Measurements from ENCODE around the gene PSMA7. TPM values are rescaled to one million over a fixed set of nuclear protein-coding genes. Genes with fewer than 3 reads are reported as not detected.

The PSMA7 gene
- total RNA-seq, 1 experiment from 2014 or later: 702 TPM

DNA sequence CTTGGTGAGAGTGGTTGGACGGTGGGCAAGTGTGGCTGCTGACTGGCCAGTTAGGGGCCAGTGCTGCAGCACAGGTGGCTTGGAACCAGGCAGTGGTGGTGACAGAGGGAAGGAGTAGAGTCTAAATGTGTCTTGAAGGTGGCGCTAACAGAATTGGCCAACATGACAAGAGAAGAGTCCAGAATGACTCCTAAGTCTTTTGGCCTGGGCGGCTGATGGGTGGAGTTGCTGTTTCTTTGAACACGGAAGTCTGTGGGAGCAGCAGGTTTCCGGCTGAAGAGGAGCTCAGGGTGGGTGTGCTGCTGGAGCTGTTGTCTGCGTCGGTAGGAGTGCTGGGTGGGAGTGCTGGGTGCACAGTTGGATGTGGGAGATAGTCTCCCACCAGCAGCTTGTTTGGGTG, 10.8 kb downstream of the PSMA7 start:
- DNase-seq: no peak
- Mint-ChIP-seq H3K27ac (ENCODE audit: unreplicated experiment) (no peak overlapping the region), H3K27me3 (ENCODE audit: insufficient read depth, unreplicated experiment) (no peaks in the 10 kb centered on the region), H3K4me1 (ENCODE audit: low read depth, unreplicated experiment) (no peaks in the 10 kb centered on the region), H3K36me3 (ENCODE audit: insufficient read depth, unreplicated experiment) (peaks cover 94% of the 10 kb centered on the region), H3K9me3 (ENCODE audit: unreplicated experiment) (no peaks in the 10 kb centered on the region), H3K4me3 (ENCODE audit: unreplicated experiment) (no peak overlapping the region)
- Histone ChIP-seq H3K4me1 (no peaks in the 10 kb centered on the region), H3K36me3 (ENCODE audit: control insufficient read depth, insufficient read depth, low read length) (peaks cover 22% of the 10 kb centered on the region), H3K9me3 (no peaks in the 10 kb centered on the region), H3K27me3 (replicated peaks; ENCODE audit: control insufficient read depth, insufficient read depth, low read length) (no peaks in the 10 kb centered on the region), H3K4me3 (ENCODE audit: low read depth, low read length) (no peak overlapping the region)
- ChIA-PET POLR2A (interaction anchor here (1.0 kb wide), 1 partner anchor 9 kb away, joined by 3 read pairs; no protein-coding TSS in a partner anchor), CTCF (interaction anchor here (0.7 to 1.0 kb wide), 2 partner anchors 10 to 121 kb away, joined by 3 read pairs; no protein-coding TSS in a partner anchor)
- TF ChIP-seq CTCF (IDR thresholded peaks at IDR 0.05; ENCODE audit: insufficient read depth in 1 of 2, low read depth in 1 of 2, low read length in 1 of 2, severe bottlenecking in 1 of 2, unreplicated experiment in 1 of 2): no peak
- no TSS peak for BruUV-seq (replicated peaks)
- intact Hi-C loops (cut with micrococcal nuclease; ENCODE audit: unreplicated experiment): no loop called here

GRCh38 chr20:62131560-62132320, 11.5 kb downstream of the PSMA7 start:
- Mint-ChIP-seq H3K4me3 (ENCODE audit: unreplicated experiment) (no peak overlapping the region), H3K27me3 (ENCODE audit: insufficient read depth, unreplicated experiment) (no peaks in the 10 kb centered on the region), H3K9me3 (ENCODE audit: unreplicated experiment) (no peaks in the 10 kb centered on the region), H3K27ac (ENCODE audit: unreplicated experiment) (no peak overlapping the region), H3K4me1 (ENCODE audit: low read depth, unreplicated experiment) (no peaks in the 10 kb centered on the region), H3K36me3 (ENCODE audit: insufficient read depth, unreplicated experiment) (peaks cover 94% of the 10 kb centered on the region)
- Histone ChIP-seq H3K36me3 (ENCODE audit: control insufficient read depth, insufficient read depth, low read length) (peaks cover 25% of the 10 kb centered on the region), H3K4me3 (ENCODE audit: low read depth, low read length) (no peak overlapping the region), H3K9me3 (no peaks in the 10 kb centered on the region), H3K27me3 (replicated peaks; ENCODE audit: control insufficient read depth, insufficient read depth, low read length) (no peaks in the 10 kb centered on the region), H3K4me1 (no peaks in the 10 kb centered on the region)
- no peak for DNase-seq
- POLR2A ChIA-PET: interaction anchor here (1.0 kb wide), 1 partner anchor 10 kb away, joined by 3 read pairs; no protein-coding TSS in a partner anchor
- intact Hi-C loops (cut with micrococcal nuclease; ENCODE audit: unreplicated experiment): no loop called here
- no TSS peak for BruUV-seq (replicated peaks)
- TF ChIP-seq CTCF (IDR thresholded peaks at IDR 0.05; ENCODE audit: insufficient read depth in 1 of 2, low read depth in 1 of 2, low read length in 1 of 2, severe bottlenecking in 1 of 2, unreplicated experiment in 1 of 2): no peak
- CTCF ChIA-PET: no interaction called here

GRCh38 chr20:62129731-62130531, 13.3 kb downstream of the PSMA7 start:
- intact Hi-C loops (cut with micrococcal nuclease; ENCODE audit: unreplicated experiment): no loop called here
- peaks cover 96% of the 10 kb centered on the region for H3K36me3 Mint-ChIP-seq (ENCODE audit: insufficient read depth, unreplicated experiment)
- CTCF ChIA-PET: interaction anchor here (1.2 kb wide), 1 partner anchor 12 kb away, joined by 3 read pairs; no protein-coding TSS in a partner anchor
- Histone ChIP-seq H3K36me3 (ENCODE audit: control insufficient read depth, insufficient read depth, low read length) (peaks cover 35% of the 10 kb centered on the region), H3K27me3 (replicated peaks; ENCODE audit: control insufficient read depth, insufficient read depth, low read length) (no peaks in the 10 kb centered on the region), H3K4me3 (ENCODE audit: low read depth, low read length) (no peak overlapping the region), H3K9me3 (no peaks in the 10 kb centered on the region), H3K4me1 (no peaks in the 10 kb centered on the region)
- DNase-seq: no peak
- no peak for TF ChIP-seq CTCF (IDR thresholded peaks at IDR 0.05; ENCODE audit: insufficient read depth in 1 of 2, low read depth in 1 of 2, low read length in 1 of 2, severe bottlenecking in 1 of 2, unreplicated experiment in 1 of 2)
- H3K4me3 Mint-ChIP-seq (ENCODE audit: unreplicated experiment): no peak overlapping the region
- H3K4me1 Mint-ChIP-seq (ENCODE audit: low read depth, unreplicated experiment): no peaks in the 10 kb centered on the region
- BruUV-seq (replicated peaks): no TSS peak
- POLR2A ChIA-PET: interaction anchor here (0.5 kb wide), 1 partner anchor 172 kb away, joined by 6 read pairs; no protein-coding TSS in a partner anchor
- H3K27me3 Mint-ChIP-seq (ENCODE audit: insufficient read depth, unreplicated experiment): no peaks in the 10 kb centered on the region
- H3K9me3 Mint-ChIP-seq (ENCODE audit: unreplicated experiment): no peaks in the 10 kb centered on the region
- no peak overlapping the region for H3K27ac Mint-ChIP-seq (ENCODE audit: unreplicated experiment)
